Fibroblast of the aortic adventitia (primary cell): Measurements from ENCODE around the gene MCC. TPM values are rescaled to one million over a fixed set of nuclear protein-coding genes. Genes with fewer than 3 reads are reported as not detected.

Experiments used
- DNase-seq: peaks from one replicate; pipeline ENCODE4 v3.0.0-alpha.2; 2010; ENCODE audit warnings: low read depth
- H3K4me3 ChIP-seq: 2 replicates; pipeline ENCODE4 v1.5.1; 2011; ENCODE audit warnings: low read depth, mild to moderate bottlenecking, control low read depth, low read length, moderate library complexity
- total RNA-seq: library from RNA; depleted of rRNA; stranded (reverse); fragments of >200 nt; gene quantifications from 2 replicates; pipeline ENCODE4 v1.2.3, GENCODE V29; 2012; ENCODE audit warnings: low replicate concordance
- TF ChIP-seq, protein P1 (sequence below): IDR thresholded peaks from 2 replicates; pipeline ENCODE4 v1.5.1; 2011; ENCODE audit warnings: mild to moderate bottlenecking, low read length, control low read depth, inconsistent platforms; ENCODE audit not compliant: insufficient read depth

MCC gene
- total RNA-seq, 1 donor = 62.4 TPM

DNA sequence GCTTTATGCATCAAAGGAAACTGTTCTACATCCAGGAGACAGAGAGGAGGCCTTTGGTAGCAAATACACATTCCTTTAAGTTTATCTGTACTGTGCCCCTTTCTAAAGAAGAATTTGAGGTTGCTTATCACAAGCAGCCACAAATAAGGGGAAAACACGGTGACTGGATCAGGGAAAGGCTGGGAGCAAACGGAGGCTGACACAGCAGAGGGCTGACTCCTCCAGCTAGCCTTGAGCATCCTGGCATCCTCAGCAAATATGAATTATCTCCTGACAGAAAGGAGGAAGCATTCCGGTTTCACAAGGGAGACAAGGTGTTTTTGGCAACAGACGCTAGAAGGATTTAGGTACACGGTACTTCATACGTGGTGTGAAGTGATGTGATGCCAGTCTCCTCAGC lies 378.1 kb downstream of the MCC start:
- TF ChIP-seq, protein P1, sequence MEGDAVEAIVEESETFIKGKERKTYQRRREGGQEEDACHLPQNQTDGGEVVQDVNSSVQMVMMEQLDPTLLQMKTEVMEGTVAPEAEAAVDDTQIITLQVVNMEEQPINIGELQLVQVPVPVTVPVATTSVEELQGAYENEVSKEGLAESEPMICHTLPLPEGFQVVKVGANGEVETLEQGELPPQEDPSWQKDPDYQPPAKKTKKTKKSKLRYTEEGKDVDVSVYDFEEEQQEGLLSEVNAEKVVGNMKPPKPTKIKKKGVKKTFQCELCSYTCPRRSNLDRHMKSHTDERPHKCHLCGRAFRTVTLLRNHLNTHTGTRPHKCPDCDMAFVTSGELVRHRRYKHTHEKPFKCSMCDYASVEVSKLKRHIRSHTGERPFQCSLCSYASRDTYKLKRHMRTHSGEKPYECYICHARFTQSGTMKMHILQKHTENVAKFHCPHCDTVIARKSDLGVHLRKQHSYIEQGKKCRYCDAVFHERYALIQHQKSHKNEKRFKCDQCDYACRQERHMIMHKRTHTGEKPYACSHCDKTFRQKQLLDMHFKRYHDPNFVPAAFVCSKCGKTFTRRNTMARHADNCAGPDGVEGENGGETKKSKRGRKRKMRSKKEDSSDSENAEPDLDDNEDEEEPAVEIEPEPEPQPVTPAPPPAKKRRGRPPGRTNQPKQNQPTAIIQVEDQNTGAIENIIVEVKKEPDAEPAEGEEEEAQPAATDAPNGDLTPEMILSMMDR = no peak
- no peak for DNase-seq
- no peak overlapping the region for H3K4me3 ChIP-seq

DNA sequence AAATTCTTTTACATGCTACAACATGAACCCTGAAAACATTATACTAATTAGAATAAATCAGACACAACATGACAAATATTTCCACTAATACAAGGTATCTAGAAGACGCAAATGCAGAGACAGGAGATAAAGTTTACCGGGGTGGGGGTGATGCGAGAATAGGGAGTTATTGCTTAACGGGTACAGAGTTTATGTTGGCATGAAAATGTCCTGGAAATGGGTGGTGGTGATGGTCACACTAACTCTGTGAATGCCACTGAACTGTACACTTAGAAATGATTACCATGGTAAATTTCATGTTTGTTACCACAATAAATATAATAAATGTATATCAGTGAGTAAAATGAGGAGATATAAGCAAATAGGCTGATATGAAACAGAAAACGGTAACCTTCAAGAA lies 378.9 kb downstream of the MCC start:
- TF ChIP-seq, protein P1 = no peak
- no peak overlapping the region for H3K4me3 ChIP-seq
- no peak for DNase-seq

DNA sequence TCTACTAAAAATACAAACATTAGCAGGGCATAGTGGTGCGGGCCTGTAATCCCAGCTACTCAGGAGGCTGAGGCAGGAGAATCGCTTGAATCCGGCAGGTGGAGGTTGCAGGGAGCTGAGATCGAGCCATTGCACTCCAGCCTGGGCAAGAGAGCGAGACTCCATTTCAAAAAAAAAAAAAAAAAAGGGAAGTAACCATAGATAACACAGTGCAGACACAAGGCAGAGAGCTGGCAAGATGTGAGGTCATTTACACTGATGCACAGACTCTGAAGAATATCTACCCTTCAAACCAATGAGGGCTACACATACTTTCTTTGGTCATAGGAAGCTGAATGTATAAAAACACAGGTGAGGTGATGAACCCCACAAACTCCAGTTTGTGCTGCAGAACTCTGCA lies 379.8 kb downstream of the MCC start:
- no peak for DNase-seq
- TF ChIP-seq, protein P1 = no peak
- no peak overlapping the region for H3K4me3 ChIP-seq

DNA sequence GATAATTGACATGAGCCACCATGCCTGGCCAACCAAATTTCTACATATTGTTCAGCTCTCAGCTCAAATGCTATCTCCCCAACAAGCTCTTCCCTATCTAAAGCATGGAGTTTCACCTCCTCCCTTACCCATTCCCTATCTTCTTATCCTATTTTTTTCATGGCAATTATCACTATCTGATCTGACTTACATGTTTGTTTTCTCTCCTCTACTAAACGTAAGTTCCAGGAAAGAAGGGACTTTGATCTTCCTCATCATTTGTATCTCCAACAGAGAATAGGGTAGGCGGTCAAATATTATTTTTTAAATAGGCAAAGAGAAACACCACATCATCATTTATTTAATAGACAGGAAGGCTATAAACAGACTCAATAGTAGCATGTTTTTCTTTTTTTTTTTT lies 381.4 kb downstream of the MCC start:
- TF ChIP-seq, protein P1 = no peak
- H3K4me3 ChIP-seq = no peak overlapping the region
- no peak for DNase-seq

DNA sequence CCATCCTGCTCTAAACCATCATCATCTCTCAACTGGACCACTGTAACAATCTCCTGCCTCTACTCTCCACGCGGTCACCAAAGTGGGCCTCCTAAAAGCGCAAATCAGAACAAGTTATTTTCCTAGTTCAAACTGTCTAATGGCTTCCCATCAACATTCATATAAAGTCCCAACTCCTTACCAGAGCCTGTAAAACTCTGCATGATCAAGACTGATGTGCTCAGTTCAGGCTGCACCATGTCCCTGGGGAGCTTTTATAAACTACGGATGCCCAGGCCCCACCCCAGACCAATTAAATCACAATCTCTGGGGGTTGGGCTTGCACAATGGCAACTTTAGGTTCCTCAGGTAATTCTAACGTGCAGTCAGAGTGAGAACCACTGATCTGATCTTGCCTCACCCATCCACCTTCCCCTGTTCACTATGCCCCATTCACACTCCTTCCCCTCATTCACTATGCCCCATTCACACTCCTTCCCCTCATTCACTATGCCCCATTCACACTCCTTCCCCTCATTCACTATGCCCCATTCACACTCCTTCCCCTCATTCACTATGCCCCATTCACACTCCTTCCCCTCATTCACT lies 382.5 kb downstream of the MCC start:
- H3K4me3 ChIP-seq = no peak overlapping the region
- DNase-seq = no peak
- TF ChIP-seq, protein P1 = no peak

DNA sequence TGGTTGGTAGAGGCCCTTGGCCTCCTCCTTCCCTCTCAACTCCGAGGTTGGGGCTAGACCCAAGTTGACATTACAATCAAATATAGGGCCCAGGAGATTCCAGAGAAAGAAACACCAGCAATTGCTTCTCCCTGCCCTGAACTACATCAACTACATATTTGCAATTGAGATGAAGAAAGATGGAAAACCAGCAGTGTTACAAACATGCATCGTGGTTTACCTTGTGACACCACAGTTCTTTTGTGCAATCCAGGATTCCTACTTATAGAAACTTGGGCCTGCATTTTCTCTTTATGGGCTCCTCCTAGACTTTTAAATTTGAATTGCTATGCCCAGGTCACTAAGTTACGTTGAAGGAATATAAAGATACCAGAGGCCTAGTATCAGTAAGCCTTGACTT lies 384.9 kb downstream of the MCC start:
- DNase-seq = no peak
- TF ChIP-seq, protein P1 = no peak
- no peak overlapping the region for H3K4me3 ChIP-seq

DNA sequence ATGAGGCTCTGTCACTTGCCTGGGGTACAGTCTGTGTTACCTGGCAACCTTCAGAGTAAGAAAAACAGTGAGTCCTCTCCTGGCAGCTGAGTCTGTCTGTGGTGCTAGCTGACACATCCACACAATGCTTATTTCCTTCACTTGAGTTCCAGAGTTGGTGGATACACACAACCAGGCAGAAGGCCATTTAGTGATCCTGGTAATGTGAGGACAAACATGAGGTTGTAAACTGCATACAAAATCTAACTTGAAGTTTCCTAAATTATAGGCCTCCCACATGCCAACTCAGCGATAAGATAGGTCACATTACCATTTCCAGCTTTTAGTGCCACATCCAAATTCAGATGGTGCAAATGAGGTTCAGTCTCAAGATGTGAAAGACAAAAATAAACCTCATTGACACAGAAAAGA lies 386.1 kb downstream of the MCC start:
- DNase-seq = no peak
- H3K4me3 ChIP-seq = no peak overlapping the region
- TF ChIP-seq, protein P1 = no peak
